Cardiac fibroblast (primary cell): ENCODE measurements around the gene UQCC5.
A peak's percentile ranks its signal among the peaks of the same experiment; 100 is the strongest.

Experiments
- DNase-seq, 2 donors: peaks; one replicate each; pipeline versions ENCODE4 v3.0.0 to v3.0.0-alpha.2; 2010; ENCODE audit warnings: low read depth in 2 of 2
- H3K4me3 ChIP-seq, 2 donors: replicated peaks in 1 of 2; 1 replicate in 1 of 2; 2 replicates in 1 of 2; pipeline ENCODE4 v1.5.1; 2011; ENCODE audit warnings: low read depth in 2 of 2, low read length in 2 of 2, mild to moderate bottlenecking in 2 of 2, moderate library complexity in 1 of 2
- TF ChIP-seq, protein P1 (sequence below): IDR thresholded peaks from one replicate; pipeline ENCODE4 v1.5.1; 2011; ENCODE audit warnings: low read depth, mild to moderate bottlenecking, low read length, inconsistent platforms

Gene UQCC5

DNA sequence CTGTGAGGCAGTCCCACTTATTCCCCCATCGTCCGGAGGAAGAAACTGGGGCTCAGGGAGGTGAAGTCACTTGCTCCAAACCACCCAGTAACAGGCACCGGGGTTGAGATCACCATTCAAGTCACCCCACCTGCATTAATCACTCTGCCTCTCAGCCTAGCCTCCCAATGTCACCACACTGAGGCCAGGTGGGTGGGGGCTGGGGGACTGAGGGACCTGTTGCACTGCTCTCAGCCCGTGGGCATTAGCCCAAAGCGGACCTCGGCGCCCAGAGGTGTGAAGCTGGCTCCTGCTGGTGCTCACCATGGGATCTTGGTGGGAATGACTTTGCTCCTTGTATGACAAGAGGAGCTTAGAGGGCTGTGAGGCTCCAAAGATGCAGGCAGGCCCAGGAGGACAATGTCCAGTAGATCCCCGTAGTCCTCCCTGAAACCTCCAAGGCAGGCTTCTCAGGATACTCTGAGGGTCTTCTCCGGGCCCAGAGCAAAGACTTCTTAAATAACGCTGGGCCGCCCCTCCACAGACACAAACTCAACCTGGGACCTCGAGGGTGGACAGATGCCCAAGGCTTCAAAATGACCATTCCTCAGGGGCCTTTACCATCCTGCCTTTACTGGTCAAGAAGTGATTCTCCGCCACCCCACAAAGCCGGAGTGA lies 4.4 kb upstream of the UQCC5 start:
- H3K4me3 ChIP-seq: peak overlapping the region; percentile 69 to 80
- TF ChIP-seq, protein P1, sequence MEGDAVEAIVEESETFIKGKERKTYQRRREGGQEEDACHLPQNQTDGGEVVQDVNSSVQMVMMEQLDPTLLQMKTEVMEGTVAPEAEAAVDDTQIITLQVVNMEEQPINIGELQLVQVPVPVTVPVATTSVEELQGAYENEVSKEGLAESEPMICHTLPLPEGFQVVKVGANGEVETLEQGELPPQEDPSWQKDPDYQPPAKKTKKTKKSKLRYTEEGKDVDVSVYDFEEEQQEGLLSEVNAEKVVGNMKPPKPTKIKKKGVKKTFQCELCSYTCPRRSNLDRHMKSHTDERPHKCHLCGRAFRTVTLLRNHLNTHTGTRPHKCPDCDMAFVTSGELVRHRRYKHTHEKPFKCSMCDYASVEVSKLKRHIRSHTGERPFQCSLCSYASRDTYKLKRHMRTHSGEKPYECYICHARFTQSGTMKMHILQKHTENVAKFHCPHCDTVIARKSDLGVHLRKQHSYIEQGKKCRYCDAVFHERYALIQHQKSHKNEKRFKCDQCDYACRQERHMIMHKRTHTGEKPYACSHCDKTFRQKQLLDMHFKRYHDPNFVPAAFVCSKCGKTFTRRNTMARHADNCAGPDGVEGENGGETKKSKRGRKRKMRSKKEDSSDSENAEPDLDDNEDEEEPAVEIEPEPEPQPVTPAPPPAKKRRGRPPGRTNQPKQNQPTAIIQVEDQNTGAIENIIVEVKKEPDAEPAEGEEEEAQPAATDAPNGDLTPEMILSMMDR: no peak

DNA sequence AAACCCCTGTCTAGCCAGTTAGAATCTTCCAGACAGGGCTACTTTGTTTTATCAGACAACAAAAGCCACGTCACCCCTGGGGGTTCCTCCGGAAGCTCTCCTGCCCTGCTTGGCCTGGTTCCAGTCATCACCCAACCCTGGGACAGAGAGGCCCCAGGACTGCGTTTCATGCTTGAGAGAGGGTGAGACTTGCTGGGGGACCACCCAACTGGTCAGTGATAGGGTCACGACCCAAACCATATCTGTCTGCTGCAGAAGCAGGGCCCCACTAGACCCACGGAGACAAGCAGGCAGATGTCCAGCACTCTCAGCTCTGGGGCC lies 3.9 kb upstream of the UQCC5 start:
- H3K4me3 ChIP-seq: peak overlapping the region; percentile 69 to 80
- TF ChIP-seq, protein P1: no peak
- DNase-seq: peak; percentile 74 to 80

More for the DNA sequence above, 4.4 kb upstream of the UQCC5 start:
- DNase-seq: peak in 1 of 2 donors; percentile 8

DNA sequence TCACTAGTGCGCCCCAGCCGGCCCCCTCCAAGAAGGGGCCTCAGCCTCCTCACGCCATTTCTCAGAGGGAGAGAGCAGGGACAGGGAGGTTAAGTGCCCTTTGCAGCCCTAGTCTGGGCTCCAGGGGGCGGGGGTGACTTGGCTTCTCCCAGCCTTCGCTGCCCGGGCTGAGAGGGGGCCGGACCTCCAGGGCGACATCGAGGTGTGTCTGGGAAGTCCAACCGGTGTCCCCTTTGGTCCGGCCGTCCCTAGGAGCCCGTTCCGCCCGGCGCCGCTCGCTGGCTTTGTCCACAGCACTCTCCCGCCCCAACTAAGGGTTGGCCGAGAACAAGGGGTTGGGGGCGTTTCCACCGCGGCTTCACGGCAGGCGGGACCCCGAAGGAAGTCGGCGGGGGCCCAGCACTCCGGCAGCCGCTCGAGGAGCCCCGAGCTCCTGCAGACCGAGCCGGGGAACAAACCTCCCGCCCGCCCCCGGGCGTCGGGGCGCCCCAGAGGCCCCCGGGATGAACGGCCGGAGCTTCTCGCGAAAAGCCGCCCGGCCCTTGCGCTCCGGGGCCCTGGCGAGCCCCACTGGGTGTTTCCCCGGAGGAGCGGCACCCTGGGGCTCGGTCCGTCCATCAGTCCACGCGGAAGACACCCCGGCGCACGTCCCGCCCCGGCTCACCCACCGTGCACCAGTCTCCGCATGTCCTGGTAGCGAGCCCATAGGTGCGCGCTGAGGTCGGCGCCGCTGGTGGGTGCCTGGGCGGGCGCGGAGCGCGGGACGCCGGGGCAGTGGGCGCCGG lies 3.4 kb upstream of the UQCC5 start:
- TF ChIP-seq, protein P1: no peak
- DNase-seq: peak in 1 of 2 donors; percentile 30
- H3K4me3 ChIP-seq: peak overlapping the region; percentile 69 to 80

GRCh38 chr3:52533623-52534280 lies 2.7 kb upstream of the UQCC5 start, which contains the start of gene NT5DC2:
TSS of gene NT5DC2 (minus strand) at chr3:52533857. CDS start at chr3:52533737, 120 bp downstream.
- TF ChIP-seq, protein P1: no peak
- peak; percentile 57 to 78 for DNase-seq
- H3K4me3 ChIP-seq: peak within 1 kb of the TSS; percentile 69 to 80

DNA sequence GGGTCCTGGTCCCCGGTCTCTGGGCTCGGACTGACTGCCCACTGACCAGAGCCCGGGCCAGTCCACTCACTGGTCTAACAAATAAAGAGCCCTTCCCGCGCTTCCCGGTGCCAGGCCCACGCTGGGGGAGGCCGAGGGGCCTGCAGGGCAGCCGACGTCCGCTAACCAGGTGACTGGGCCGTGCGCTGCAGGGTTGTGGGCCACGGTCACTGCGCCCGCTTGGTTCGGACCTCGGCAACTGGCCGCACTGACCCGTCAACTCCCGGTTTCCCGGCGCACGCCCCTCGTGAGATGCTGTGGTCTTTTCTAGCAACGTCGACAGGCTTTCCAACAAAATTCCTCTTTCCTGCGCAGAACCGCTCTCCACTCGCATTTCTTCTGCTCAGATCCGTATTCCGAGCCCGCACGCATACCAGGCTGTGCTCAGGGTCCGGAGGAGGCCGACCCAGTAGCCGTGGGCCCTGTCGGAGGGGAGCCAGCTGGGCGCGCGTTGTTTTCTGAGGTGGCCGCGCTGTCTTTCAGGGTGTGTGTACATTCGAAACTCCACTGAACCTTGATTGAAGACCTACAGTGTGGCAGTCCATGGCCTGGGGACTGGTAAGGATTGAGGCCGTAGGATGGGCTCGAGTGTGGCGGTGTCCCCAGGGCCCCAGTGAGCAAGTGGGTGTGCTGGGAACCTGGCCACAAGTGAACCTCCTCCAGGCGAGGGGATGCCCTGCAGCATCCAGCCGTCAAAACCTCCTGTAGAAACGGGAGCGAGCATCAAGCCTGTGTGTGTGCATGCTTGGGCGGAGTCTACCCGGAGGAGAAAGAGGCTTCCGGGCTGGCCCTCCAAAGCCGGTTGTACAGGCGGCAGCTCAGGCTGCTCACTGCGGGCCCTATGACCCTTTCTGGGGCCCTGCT lies 1.9 kb upstream of the UQCC5 start:
- peak overlapping the region; percentile 56 to 61 for H3K4me3 ChIP-seq
- peak; percentile 53 to 54 for DNase-seq
- TF ChIP-seq, protein P1: no peak
